ENCODE results near the gene LRRC58.

LRRC58 gene

GRCh38 chr3:120276767-120277166 lies 72.4 kb downstream of the LRRC58 start:
- DNase-seq (ENCODE audit: low spot score) = no peak

DNA sequence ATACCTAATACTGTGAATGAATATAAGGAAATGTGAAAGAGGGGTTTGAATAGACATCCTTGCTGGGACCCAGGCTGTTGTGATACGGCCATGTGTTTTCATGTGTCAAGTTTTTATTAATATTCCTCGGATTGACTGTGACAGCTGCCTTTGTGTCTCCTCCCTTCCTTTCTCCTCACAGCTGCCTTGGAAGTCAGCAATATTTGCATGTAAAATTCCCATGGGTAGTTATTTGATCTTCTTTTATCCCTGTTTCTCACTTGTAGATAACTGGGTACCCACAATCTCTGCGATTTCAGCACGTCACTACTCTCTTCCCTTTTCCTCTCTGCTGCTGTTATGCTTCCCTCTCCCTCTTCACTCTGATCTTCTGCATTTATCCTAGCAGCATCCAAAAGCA lies 73.5 kb downstream of the LRRC58 start:
- no peak for DNase-seq (ENCODE audit: low spot score)

- no peak for DNase-seq (ENCODE audit: low spot score)
These were observed 74.4 kb downstream of the LRRC58 start for GRCh38 chr3:120274739-120275167.
